PFSK-1 (cell line): ENCODE measurements around the gene AGMO.

Experiments used
- POLR2AphosphoS5 ChIP-seq: IDR thresholded peaks from 2 replicates; pipeline ENCODE4 v1.6.1; 2012; ENCODE audit warnings: low read depth, mild to moderate bottlenecking, control low read depth, low read length, moderate library complexity
- TAF1 ChIP-seq: IDR thresholded peaks from 2 replicates; pipeline ENCODE4 v1.6.1; 2012; ENCODE audit warnings: low read length, control low read depth, borderline replicate concordance; ENCODE audit not compliant: insufficient read depth

GRCh38 chr7:15335390-15335789 lies 226.4 kb downstream of the AGMO start:
- TF ChIP-seq POLR2AphosphoS5 (no peak), TAF1 (no peak)
